Measurements from ENCODE around the gene LEPROT. TPM values are rescaled to one million over a fixed set of nuclear protein-coding genes. Genes with fewer than 3 reads are reported as not detected.

Gene LEPROT
- total and polyA plus RNA-seq, 10 of the 15 experiments (the other 5 are each of a cell fraction or from before 2014, with no cell fraction given), result 14.9 to 38.1 (median 17.4) TPM

DNA sequence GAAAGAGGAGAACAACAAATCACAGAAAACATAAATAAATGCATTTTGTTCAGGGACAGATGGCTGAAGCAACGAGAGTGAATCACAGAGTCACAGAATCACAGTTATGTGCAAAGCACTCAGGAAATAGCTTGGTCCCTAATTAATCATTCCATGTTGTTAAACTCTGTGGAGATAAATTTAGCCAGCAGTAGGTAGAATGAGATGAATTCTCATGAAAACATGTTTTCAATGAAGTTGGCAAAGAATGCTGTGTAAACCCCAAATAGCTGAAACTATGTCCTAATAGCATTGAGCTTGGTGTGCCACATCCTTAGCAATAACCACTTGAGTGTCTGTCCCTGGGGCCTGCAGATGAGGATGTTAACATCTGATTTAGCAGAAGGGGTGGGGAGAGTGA is 20.4 kb downstream of the LEPROT start (continued):
- TF ChIP-seq, protein P1, sequence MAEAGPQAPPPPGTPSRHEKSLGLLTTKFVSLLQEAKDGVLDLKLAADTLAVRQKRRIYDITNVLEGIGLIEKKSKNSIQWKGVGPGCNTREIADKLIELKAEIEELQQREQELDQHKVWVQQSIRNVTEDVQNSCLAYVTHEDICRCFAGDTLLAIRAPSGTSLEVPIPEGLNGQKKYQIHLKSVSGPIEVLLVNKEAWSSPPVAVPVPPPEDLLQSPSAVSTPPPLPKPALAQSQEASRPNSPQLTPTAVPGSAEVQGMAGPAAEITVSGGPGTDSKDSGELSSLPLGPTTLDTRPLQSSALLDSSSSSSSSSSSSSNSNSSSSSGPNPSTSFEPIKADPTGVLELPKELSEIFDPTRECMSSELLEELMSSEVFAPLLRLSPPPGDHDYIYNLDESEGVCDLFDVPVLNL (IDR thresholded peaks at IDR 0.05; ENCODE audit: low read depth, low read length), result no peak

DNA sequence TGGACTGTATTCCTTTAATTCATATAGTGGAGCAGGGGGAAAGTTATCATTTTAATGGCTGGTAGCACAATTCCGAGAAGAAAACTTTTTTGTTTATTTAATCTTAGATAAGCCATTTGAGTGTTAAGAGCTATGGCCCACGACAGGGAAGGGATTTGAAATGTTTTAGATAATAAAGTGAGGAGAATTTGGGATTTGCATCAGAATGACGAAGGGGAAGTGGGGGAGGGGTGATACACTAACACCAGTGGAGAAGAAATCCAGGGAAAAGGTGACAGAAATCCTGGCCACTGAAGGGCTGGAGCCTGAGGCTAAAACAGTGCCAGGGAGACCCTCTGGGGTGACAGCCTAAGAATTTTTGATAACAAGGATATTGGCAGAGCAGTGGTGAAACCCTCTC is 21.0 kb downstream of the LEPROT start:
- ChIA-PET POLR2A (interaction anchor here (0.5 kb wide), 1 partner anchor 38 kb away, joined by 4 read pairs; no protein-coding TSS in a partner anchor), CTCF (interaction anchor here (0.8 to 2.0 kb wide), 2 partner anchors 11 to 18 kb away, joined by 3 to 8 read pairs; no protein-coding TSS in a partner anchor), RAD21 (ENCODE audit: unreplicated experiment) (no interaction called here), SMC1A (ENCODE audit: uncharacterized antibody, unreplicated experiment) (interaction anchor here (0.9 to 1.4 kb wide), 3 partner anchors 18 to 22 kb away, joined by 3 to 4 read pairs (median 3); no protein-coding TSS in a partner anchor)
- H3K4me1 ChIP-seq (ENCODE audit: control insufficient read depth, insufficient read depth, low read length), result no peaks in the 10 kb centered on the region
- 43% methylated on average over 3 of the region's 3 CpGs for WGBS (ENCODE audit: insufficient coverage, insufficient replicate concordance, low lambda C conversion rate, missing lambda C conversion rate)
- H3K9me3 ChIP-seq (replicated peaks; ENCODE audit: control insufficient read depth, insufficient read depth, low read length), result no peaks in the 10 kb centered on the region
- no peak for TF ChIP-seq RELA (IDR thresholded peaks at IDR 0.05; ENCODE audit: borderline replicate concordance, partially characterized antibody)
- TF ChIP-seq, protein P2, sequence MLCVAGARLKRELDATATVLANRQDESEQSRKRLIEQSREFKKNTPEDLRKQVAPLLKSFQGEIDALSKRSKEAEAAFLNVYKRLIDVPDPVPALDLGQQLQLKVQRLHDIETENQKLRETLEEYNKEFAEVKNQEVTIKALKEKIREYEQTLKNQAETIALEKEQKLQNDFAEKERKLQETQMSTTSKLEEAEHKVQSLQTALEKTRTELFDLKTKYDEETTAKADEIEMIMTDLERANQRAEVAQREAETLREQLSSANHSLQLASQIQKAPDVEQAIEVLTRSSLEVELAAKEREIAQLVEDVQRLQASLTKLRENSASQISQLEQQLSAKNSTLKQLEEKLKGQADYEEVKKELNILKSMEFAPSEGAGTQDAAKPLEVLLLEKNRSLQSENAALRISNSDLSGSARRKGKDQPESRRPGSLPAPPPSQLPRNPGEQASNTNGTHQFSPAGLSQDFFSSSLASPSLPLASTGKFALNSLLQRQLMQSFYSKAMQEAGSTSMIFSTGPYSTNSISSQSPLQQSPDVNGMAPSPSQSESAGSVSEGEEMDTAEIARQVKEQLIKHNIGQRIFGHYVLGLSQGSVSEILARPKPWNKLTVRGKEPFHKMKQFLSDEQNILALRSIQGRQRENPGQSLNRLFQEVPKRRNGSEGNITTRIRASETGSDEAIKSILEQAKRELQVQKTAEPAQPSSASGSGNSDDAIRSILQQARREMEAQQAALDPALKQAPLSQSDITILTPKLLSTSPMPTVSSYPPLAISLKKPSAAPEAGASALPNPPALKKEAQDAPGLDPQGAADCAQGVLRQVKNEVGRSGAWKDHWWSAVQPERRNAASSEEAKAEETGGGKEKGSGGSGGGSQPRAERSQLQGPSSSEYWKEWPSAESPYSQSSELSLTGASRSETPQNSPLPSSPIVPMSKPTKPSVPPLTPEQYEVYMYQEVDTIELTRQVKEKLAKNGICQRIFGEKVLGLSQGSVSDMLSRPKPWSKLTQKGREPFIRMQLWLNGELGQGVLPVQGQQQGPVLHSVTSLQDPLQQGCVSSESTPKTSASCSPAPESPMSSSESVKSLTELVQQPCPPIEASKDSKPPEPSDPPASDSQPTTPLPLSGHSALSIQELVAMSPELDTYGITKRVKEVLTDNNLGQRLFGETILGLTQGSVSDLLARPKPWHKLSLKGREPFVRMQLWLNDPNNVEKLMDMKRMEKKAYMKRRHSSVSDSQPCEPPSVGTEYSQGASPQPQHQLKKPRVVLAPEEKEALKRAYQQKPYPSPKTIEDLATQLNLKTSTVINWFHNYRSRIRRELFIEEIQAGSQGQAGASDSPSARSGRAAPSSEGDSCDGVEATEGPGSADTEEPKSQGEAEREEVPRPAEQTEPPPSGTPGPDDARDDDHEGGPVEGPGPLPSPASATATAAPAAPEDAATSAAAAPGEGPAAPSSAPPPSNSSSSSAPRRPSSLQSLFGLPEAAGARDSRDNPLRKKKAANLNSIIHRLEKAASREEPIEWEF (IDR thresholded peaks at IDR 0.05; ENCODE audit: insufficient replicate concordance, low read depth, low read length), result no peak
- TF ChIP-seq, protein P3, sequence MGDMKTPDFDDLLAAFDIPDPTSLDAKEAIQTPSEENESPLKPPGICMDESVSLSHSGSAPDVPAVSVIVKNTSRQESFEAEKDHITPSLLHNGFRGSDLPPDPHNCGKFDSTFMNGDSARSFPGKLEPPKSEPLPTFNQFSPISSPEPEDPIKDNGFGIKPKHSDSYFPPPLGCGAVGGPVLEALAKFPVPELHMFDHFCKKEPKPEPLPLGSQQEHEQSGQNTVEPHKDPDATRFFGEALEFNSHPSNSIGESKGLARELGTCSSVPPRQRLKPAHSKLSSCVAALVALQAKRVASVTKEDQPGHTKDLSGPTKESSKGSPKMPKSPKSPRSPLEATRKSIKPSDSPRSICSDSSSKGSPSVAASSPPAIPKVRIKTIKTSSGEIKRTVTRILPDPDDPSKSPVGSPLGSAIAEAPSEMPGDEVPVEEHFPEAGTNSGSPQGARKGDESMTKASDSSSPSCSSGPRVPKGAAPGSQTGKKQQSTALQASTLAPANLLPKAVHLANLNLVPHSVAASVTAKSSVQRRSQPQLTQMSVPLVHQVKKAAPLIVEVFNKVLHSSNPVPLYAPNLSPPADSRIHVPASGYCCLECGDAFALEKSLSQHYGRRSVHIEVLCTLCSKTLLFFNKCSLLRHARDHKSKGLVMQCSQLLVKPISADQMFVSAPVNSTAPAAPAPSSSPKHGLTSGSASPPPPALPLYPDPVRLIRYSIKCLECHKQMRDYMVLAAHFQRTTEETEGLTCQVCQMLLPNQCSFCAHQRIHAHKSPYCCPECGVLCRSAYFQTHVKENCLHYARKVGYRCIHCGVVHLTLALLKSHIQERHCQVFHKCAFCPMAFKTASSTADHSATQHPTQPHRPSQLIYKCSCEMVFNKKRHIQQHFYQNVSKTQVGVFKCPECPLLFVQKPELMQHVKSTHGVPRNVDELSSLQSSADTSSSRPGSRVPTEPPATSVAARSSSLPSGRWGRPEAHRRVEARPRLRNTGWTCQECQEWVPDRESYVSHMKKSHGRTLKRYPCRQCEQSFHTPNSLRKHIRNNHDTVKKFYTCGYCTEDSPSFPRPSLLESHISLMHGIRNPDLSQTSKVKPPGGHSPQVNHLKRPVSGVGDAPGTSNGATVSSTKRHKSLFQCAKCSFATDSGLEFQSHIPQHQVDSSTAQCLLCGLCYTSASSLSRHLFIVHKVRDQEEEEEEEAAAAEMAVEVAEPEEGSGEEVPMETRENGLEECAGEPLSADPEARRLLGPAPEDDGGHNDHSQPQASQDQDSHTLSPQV (IDR thresholded peaks at IDR 0.05), result no peak
- BruUV-seq (replicated peaks), result no TSS peak
- no peak overlapping the region for H3K9ac ChIP-seq (ENCODE audit: control insufficient read depth, insufficient read depth, low read length)
- DNase-seq (ENCODE audit: low read depth, low spot score) (no peak), FAIRE-seq (no peak), ATAC-seq (no peak)
- intact Hi-C loops (cut with micrococcal nuclease; ENCODE audit: unreplicated experiment), result no loop called here
- H4K20me1 ChIP-seq (ENCODE audit: control insufficient read depth, insufficient read depth), result no peaks in the 10 kb centered on the region
- H3K4me2 ChIP-seq (ENCODE audit: control insufficient read depth, insufficient read depth), result no peak overlapping the region
- no peaks in the 10 kb centered on the region for H3K27me3 ChIP-seq (replicated peaks in 1 of 2; ENCODE audit: control insufficient read depth in 2 of 2, insufficient read depth in 2 of 2, low read length in 1 of 2)
- H3K36me3 ChIP-seq (ENCODE audit: control insufficient read depth in 2 of 2, insufficient read depth in 2 of 2, low read length in 1 of 2), result no peaks in the 10 kb centered on the region
- H3K27ac ChIP-seq (ENCODE audit: control insufficient read depth, insufficient read depth), result no peak overlapping the region
- H3K79me2 ChIP-seq (ENCODE audit: control insufficient read depth, insufficient read depth, low read length), result no peaks in the 10 kb centered on the region
- in situ Hi-C loops (cut with MboI), result no loop called here
- H3K4me3 ChIP-seq, result no peak overlapping the region
- H2AFZ ChIP-seq (ENCODE audit: control insufficient read depth, low read depth, low read length), result no peak overlapping the region
